Measurements from ENCODE around the gene TXNDC12. TPM values are rescaled to one million over a fixed set of nuclear protein-coding genes. Genes with fewer than 3 reads are reported as not detected.

The TXNDC12 gene
- total RNA-seq, 1 donor from 2014 or later: 75.3 TPM

DNA sequence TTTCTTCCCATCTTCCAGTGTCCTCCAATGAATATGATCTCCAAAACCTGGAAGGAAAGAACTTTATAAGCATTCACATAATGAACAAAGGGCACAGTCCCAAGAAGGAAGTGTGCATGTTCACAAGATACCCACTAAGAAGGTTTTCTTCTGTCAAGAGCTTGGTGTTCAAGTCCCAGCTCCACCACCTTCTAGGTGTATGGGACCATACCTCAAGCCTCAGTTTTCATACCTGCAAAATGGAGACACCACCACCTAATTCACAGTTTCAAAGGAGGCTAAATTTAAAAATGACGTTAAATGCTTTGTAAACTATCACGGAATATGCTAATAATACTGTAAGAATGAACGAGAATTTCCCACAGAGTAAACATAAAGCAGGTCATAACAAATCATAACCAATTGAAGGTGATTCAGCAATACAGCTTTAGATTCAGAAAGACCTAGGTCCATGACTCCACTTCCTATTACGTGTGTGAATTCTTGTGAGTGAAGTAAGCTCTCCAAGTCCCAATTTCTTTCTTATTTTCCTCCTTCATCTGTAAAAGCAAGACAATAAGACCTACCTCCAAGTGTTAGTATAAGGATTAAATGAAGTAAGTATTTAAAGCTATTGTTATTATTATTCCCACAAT, 13.3 kb downstream of the TXNDC12 start:
- Histone ChIP-seq H2AFZ (replicated peaks) (no peak overlapping the region), H3K9me3 (ENCODE audit: low read depth) (no peaks in the 10 kb centered on the region), H3K4me2 (no peak overlapping the region), H3K9ac (no peak overlapping the region), H3K27ac (no peak overlapping the region), H3K4me1 (no peaks in the 10 kb centered on the region), H3K4me3 (no peak overlapping the region), H3K27me3 (no peaks in the 10 kb centered on the region), H3F3A (ENCODE audit: low read depth) (no peaks in the 10 kb centered on the region), H3K79me2 (ENCODE audit: low read depth) (peaks cover 46% of the 10 kb centered on the region), H3K36me3 (peaks cover 4% of the 10 kb centered on the region), H4K20me1 (ENCODE audit: low read depth) (peaks cover 8% of the 10 kb centered on the region)
- H3K4me1 Mint-ChIP-seq: no peaks in the 10 kb centered on the region
- no peak overlapping the region for H3K27ac Mint-ChIP-seq
- H3K27me3 Mint-ChIP-seq (ENCODE audit: insufficient read depth, low read depth): no peaks in the 10 kb centered on the region
- H3K4me3 Mint-ChIP-seq: no peak overlapping the region
- H3K9me3 Mint-ChIP-seq: no peaks in the 10 kb centered on the region
- H3K36me3 Mint-ChIP-seq: peaks cover 9% of the 10 kb centered on the region
- TF ChIP-seq EZH2 (IDR thresholded peaks at IDR 0.05) (no peak), EZH2phosphoT487 (IDR thresholded peaks at IDR 0.05) (no peak)
- no peak for DNase-seq (ENCODE audit: low spot score)

DNA sequence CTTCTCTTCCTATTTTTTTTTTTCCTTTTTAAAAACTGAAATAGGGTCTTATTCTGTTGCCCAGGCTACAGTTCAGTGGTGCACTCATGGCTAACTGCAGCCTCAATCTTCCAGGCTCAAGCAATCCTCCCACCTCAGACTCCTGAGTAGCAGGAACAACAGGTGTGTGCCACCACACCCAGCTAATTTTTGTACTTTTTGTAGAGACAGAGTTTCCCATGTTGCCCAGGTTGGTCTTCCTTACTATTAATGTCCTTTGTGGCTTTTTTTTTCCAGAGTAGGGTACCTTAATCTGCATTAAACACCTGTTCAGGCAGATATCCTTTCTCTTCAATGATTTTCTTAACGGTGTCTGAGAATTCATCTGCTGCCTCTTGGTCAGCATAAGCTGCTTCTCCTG, 17.1 kb downstream of the TXNDC12 start:
- peaks cover 16% of the 10 kb centered on the region for H3K79me2 ChIP-seq (ENCODE audit: low read depth)
- no peak overlapping the region for H3K4me3 Mint-ChIP-seq
- H3K4me1 Mint-ChIP-seq: peaks cover 7% of the 10 kb centered on the region
- H3F3A ChIP-seq (ENCODE audit: low read depth): peaks cover 14% of the 10 kb centered on the region
- H3K27ac Mint-ChIP-seq: no peak overlapping the region
- H3K27ac ChIP-seq: no peak overlapping the region
- H2AFZ ChIP-seq (replicated peaks): no peak overlapping the region
- H3K4me1 ChIP-seq: no peaks in the 10 kb centered on the region
- H3K4me2 ChIP-seq: no peak overlapping the region
- no peak for DNase-seq (ENCODE audit: low spot score)
- no peaks in the 10 kb centered on the region for H3K9me3 ChIP-seq (ENCODE audit: low read depth)
- peaks cover 4% of the 10 kb centered on the region for H3K36me3 ChIP-seq
- no peaks in the 10 kb centered on the region for H3K27me3 ChIP-seq
- H3K9me3 Mint-ChIP-seq: no peaks in the 10 kb centered on the region
- no peak for TF ChIP-seq EZH2phosphoT487 (IDR thresholded peaks at IDR 0.05)
- TF ChIP-seq EZH2 (IDR thresholded peaks at IDR 0.05): no peak
- TF ChIP-seq, protein P1, sequence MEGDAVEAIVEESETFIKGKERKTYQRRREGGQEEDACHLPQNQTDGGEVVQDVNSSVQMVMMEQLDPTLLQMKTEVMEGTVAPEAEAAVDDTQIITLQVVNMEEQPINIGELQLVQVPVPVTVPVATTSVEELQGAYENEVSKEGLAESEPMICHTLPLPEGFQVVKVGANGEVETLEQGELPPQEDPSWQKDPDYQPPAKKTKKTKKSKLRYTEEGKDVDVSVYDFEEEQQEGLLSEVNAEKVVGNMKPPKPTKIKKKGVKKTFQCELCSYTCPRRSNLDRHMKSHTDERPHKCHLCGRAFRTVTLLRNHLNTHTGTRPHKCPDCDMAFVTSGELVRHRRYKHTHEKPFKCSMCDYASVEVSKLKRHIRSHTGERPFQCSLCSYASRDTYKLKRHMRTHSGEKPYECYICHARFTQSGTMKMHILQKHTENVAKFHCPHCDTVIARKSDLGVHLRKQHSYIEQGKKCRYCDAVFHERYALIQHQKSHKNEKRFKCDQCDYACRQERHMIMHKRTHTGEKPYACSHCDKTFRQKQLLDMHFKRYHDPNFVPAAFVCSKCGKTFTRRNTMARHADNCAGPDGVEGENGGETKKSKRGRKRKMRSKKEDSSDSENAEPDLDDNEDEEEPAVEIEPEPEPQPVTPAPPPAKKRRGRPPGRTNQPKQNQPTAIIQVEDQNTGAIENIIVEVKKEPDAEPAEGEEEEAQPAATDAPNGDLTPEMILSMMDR (IDR thresholded peaks at IDR 0.05): no peak
- no peak overlapping the region for H3K4me3 ChIP-seq
- peaks cover 6% of the 10 kb centered on the region for H4K20me1 ChIP-seq (ENCODE audit: low read depth)
- H3K27me3 Mint-ChIP-seq (ENCODE audit: insufficient read depth, low read depth): no peaks in the 10 kb centered on the region
- peaks cover 2% of the 10 kb centered on the region for H3K36me3 Mint-ChIP-seq
- H3K9ac ChIP-seq: no peak overlapping the region

DNA sequence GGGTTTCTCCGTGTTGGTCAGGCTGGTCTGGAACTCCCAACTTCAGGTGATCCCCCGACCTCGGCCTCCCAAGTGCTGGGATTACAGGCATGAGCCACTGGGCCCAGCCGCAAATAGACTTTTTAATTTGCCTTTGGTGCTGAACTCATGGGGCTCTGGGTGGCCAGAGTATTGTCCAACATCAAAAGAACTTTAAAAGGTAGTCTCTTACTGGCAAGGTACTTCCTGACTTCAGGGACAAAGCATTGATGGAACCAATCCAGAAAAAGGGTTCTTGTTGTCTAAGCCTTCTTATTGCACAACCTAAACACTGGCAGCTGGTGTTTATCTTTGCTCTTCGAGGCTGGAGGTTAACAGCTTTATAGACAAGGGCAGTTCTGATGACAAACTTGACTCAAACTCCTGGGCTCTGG, 17.6 kb downstream of the TXNDC12 start:
- H3K4me1 Mint-ChIP-seq: peaks cover 12% of the 10 kb centered on the region
- Histone ChIP-seq H3K4me2 (no peak overlapping the region), H3K79me2 (ENCODE audit: low read depth) (peaks cover 16% of the 10 kb centered on the region), H2AFZ (replicated peaks) (no peak overlapping the region), H3K9ac (no peak overlapping the region), H3K27me3 (no peaks in the 10 kb centered on the region), H4K20me1 (ENCODE audit: low read depth) (peaks cover 11% of the 10 kb centered on the region), H3F3A (ENCODE audit: low read depth) (peaks cover 14% of the 10 kb centered on the region), H3K9me3 (ENCODE audit: low read depth) (no peaks in the 10 kb centered on the region), H3K27ac (no peak overlapping the region), H3K4me3 (no peak overlapping the region), H3K36me3 (peaks cover 4% of the 10 kb centered on the region), H3K4me1 (peaks cover 5% of the 10 kb centered on the region)
- no peaks in the 10 kb centered on the region for H3K27me3 Mint-ChIP-seq (ENCODE audit: insufficient read depth, low read depth)
- H3K9me3 Mint-ChIP-seq: no peaks in the 10 kb centered on the region
- no peak overlapping the region for H3K27ac Mint-ChIP-seq
- no peak for DNase-seq (ENCODE audit: low spot score)
- H3K4me3 Mint-ChIP-seq: no peak overlapping the region
- TF ChIP-seq, protein P1 (IDR thresholded peaks at IDR 0.05): no peak
- TF ChIP-seq EZH2phosphoT487 (IDR thresholded peaks at IDR 0.05): no peak
- H3K36me3 Mint-ChIP-seq: peaks cover 2% of the 10 kb centered on the region

DNA sequence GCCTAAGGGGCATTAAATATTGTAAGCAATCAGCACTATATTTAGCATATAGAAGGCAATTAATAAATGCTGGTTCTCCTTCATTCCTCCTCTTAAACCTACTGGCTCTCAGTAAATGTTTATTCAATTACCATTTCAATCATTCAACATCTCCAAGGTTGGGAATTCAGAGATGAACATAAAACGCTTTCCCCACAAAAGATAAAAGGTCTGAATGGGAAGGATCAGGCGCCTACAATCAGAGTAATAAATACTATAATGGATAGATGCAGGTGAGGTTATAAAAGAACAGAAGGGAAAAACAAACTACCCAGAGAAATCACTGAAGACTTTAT, 21.0 kb downstream of the TXNDC12 start:
- DNase-seq (ENCODE audit: low spot score): no peak

More for the DNA sequence above, 21.0 kb downstream of the TXNDC12 start:
- Mint-ChIP-seq H3K9me3 (no peaks in the 10 kb centered on the region), H3K4me3 (peak overlapping the region; percentile 94), H3K27ac (peak overlapping the region; percentile 79), H3K4me1 (peaks cover 25% of the 10 kb centered on the region), H3K27me3 (ENCODE audit: insufficient read depth, low read depth) (no peaks in the 10 kb centered on the region), H3K36me3 (peaks cover 9% of the 10 kb centered on the region)
- Histone ChIP-seq H3F3A (ENCODE audit: low read depth) (peaks cover 14% of the 10 kb centered on the region), H3K27ac (no peak overlapping the region), H3K9me3 (ENCODE audit: low read depth) (no peaks in the 10 kb centered on the region), H3K27me3 (no peaks in the 10 kb centered on the region), H3K9ac (no peak overlapping the region), H3K36me3 (no peaks in the 10 kb centered on the region), H3K4me1 (peaks cover 10% of the 10 kb centered on the region), H3K4me2 (peak overlapping the region; percentile 100), H3K79me2 (ENCODE audit: low read depth) (peaks cover 33% of the 10 kb centered on the region), H4K20me1 (ENCODE audit: low read depth) (peaks cover 22% of the 10 kb centered on the region), H2AFZ (replicated peaks) (peak overlapping the region; percentile 81), H3K4me3 (peak overlapping the region; percentile 90)
- no peak for TF ChIP-seq EZH2 (IDR thresholded peaks at IDR 0.05)
- TF ChIP-seq, protein P1 (IDR thresholded peaks at IDR 0.05): no peak
- TF ChIP-seq EZH2phosphoT487 (IDR thresholded peaks at IDR 0.05): no peak

All from neural progenitor cell (in vitro differentiated cells).